Esophagus squamous epithelium (tissue), 4 donors: Measurements from ENCODE around the gene MEIKIN.

Experiments used
- CTCF ChIP-seq, 6 experiments: fragments of 450-650 bp in 4 of 6; fragments of 200-600 bp in 2 of 6; sonication (generic) in 2 of 6; IDR thresholded peaks; one replicate each; pipeline ENCODE4 v1.5.1; 2016 to 2019; ENCODE audit warnings: antibody characterized with exemption in 6 of 6, mild to moderate bottlenecking in 4 of 6, moderate library complexity in 4 of 6
- POLR2A ChIP-seq, 4 donors: fragments of 450-650 bp; IDR thresholded peaks; one replicate each; pipeline ENCODE4 v1.6.1; 2017; ENCODE audit warnings: antibody characterized with exemption in 4 of 4, mild to moderate bottlenecking in 4 of 4, moderate library complexity in 3 of 4

- TF ChIP-seq CTCF (IDR thresholded peaks at IDR 0.05) = no peak
- TF ChIP-seq POLR2A (IDR thresholded peaks at IDR 0.05) = no peak
Measured at GRCh38 chr5:131974016-131974415, 28.6 kb upstream of the MEIKIN start.
